Spleen (tissue), 7 donors: Measurements from ENCODE around the gene FAM110A.

ENCODE experiments used
- CTCF ChIP-seq, 11 experiments: fragments of 200-600 bp in 7 of 11; fragments of 450-650 bp in 4 of 11; sonication (generic) in 4 of 11; IDR thresholded peaks in 8 of 11; conservative IDR thresholded peaks in 3 of 11; 1 replicate in 7 of 11; 2 replicates in 4 of 11; pipeline versions ENCODE4 v1.4.0 to v1.8.0; 2016 to 2021; ENCODE audit warnings: antibody characterized with exemption in 11 of 11, inconsistent platforms in 4 of 11, mild to moderate bottlenecking in 1 of 11
- POLR2A ChIP-seq, 3 donors: fragments of 450-650 bp; IDR thresholded peaks; one replicate each; pipeline ENCODE4 v1.5.1; 2017; ENCODE audit warnings: antibody characterized with exemption in 3 of 3, mild to moderate bottlenecking in 1 of 3
- donor health status: DM: no; HTN: no; CAD: no; lungs with moderate emphysema.
- donor health status: DM: no; HTN: no; CAD: no.
- donor health status: DM: no; HTN: no; CAD: no.

- no peak for TF ChIP-seq CTCF (IDR thresholded peaks at IDR 0.05 in 8 of 11, conservative IDR thresholded peaks at IDR 0.05 in 3 of 11)
- no peak for TF ChIP-seq POLR2A (IDR thresholded peaks at IDR 0.05)
These were observed 15.4 kb upstream of the FAM110A start for GRCh38 chr20:818001-818664.
